Breast epithelium (tissue), 3 donors: ENCODE data around the gene ARHGAP26.

Source experiments
- CTCF ChIP-seq, 3 donors: fragments of 450-650 bp; IDR thresholded peaks; one replicate each; pipeline ENCODE4 v1.5.1; 2016 to 2017; ENCODE audit warnings: antibody characterized with exemption in 3 of 3, mild to moderate bottlenecking in 3 of 3, moderate library complexity in 3 of 3
- POLR2A ChIP-seq: fragments of 450-650 bp; IDR thresholded peaks from one replicate; pipeline ENCODE4 v1.6.1; 2016; ENCODE audit warnings: antibody characterized with exemption, mild to moderate bottlenecking, moderate library complexity
- POLR2AphosphoS5 ChIP-seq, 3 donors: sonication (generic); formaldehyde crosslinking; IDR thresholded peaks; one replicate each; pipeline ENCODE4 v1.6.1; 2017; ENCODE audit warnings: antibody characterized with exemption in 3 of 3

- TF ChIP-seq CTCF (IDR thresholded peaks at IDR 0.05), result no peak
- no peak for TF ChIP-seq POLR2AphosphoS5 (IDR thresholded peaks at IDR 0.05)
- TF ChIP-seq POLR2A, result no peak
Observed at GRCh38 chr5:142957528-142957927, 187.4 kb downstream of the ARHGAP26 start.
